OCI-LY1 (cell line): ENCODE measurements around the gene CDK5RAP2.

Source experiments
- H2AFZ ChIP-seq: fragments of 200-600 bp; sonication (generic), shearing (Covaris generic); 2 replicates; pipeline ENCODE4 v1.6.0; 2014; ENCODE audit warnings: antibody characterized with exemption, mild to moderate bottlenecking, low read length
- H3F3A ChIP-seq: fragments of 200-600 bp; sonication (generic), shearing (Covaris generic); 2 replicates; pipeline ENCODE4 v1.6.0; 2014; ENCODE audit warnings: mild to moderate bottlenecking, antibody characterized with exemption, low read length, moderate library complexity; ENCODE audit not compliant: insufficient read depth
- H3K27ac ChIP-seq: fragments of 200-600 bp; sonication (generic); 2 replicates; pipeline ENCODE4 v1.5.1; 2014; ENCODE audit warnings: low read length, mixed run types, mild to moderate bottlenecking, low read depth; ENCODE audit not compliant: poor library complexity, severe bottlenecking
- H3K27me3 ChIP-seq: fragments of 200-600 bp; sonication (generic); 2 replicates; pipeline ENCODE4 v1.6.0; 2014; ENCODE audit warnings: antibody characterized with exemption, mild to moderate bottlenecking, low read length, moderate library complexity; ENCODE audit not compliant: insufficient read depth
- H3K36me3 ChIP-seq: fragments of 200-600 bp; sonication (generic); 2 replicates; pipeline ENCODE4 v1.6.1; 2014; ENCODE audit warnings: mild to moderate bottlenecking, antibody characterized with exemption, low read length, moderate library complexity, mixed read lengths; ENCODE audit not compliant: insufficient read depth
- H3K4me1 ChIP-seq: fragments of 200-600 bp; sonication (generic); 2 replicates; pipeline ENCODE4 v1.5.1; 2014; ENCODE audit warnings: mild to moderate bottlenecking, low read length, moderate library complexity; ENCODE audit not compliant: insufficient read depth, severe bottlenecking
- H3K4me2 ChIP-seq: fragments of 200-600 bp; sonication (generic), shearing (Covaris generic); 2 replicates; pipeline ENCODE4 v1.6.1; 2014; ENCODE audit warnings: low read length
- H3K4me3 ChIP-seq: fragments of 200-600 bp; sonication (generic); 2 replicates; pipeline ENCODE4 v1.5.1; 2014; ENCODE audit warnings: low read length, low read depth, mild to moderate bottlenecking, mixed read lengths; ENCODE audit not compliant: poor library complexity, severe bottlenecking
- H3K79me2 ChIP-seq: fragments of 200-600 bp; shearing (Covaris generic); 2 replicates; pipeline ENCODE4 v1.6.1; 2016; ENCODE audit warnings: mixed run types, low read length, mixed read lengths; ENCODE audit not compliant: insufficient read depth
- H3K9ac ChIP-seq: fragments of 200-600 bp; sonication (generic), shearing (Covaris generic); 2 replicates; pipeline ENCODE4 v1.6.1; 2014; ENCODE audit warnings: mild to moderate bottlenecking, low read length, mixed read lengths
- H3K9me2 ChIP-seq: fragments of 200-600 bp; sonication (generic), shearing (Covaris generic); 2 replicates; pipeline ENCODE4 v1.6.1; 2014; ENCODE audit warnings: low read depth, mild to moderate bottlenecking, low read length, mixed read lengths
- H3K9me3 ChIP-seq: fragments of 200-600 bp; shearing (Covaris generic); 2 replicates; pipeline ENCODE4 v1.6.1; 2014; ENCODE audit warnings: low read length, mixed read lengths
- H4K20me1 ChIP-seq: fragments of 200-600 bp; sonication (generic), shearing (Covaris generic); 2 replicates; pipeline ENCODE4 v1.6.0; 2016; ENCODE audit warnings: mild to moderate bottlenecking, low read length; ENCODE audit not compliant: insufficient read depth
- EZH2 ChIP-seq: fragments of 200-600 bp; sonication (generic), shearing (Covaris generic); IDR thresholded peaks from 2 replicates; pipeline ENCODE4 v1.8.0; 2017; ENCODE audit warnings: borderline replicate concordance, mixed run types, mild to moderate bottlenecking, antibody characterized with exemption, low read length, moderate library complexity, mixed read lengths
- TF ChIP-seq, protein P1 (sequence below): fragments of 200-600 bp; sonication (generic), shearing (Covaris generic); IDR thresholded peaks from 2 replicates; pipeline ENCODE4 v1.5.1; 2017; ENCODE audit warnings: mild to moderate bottlenecking, antibody characterized with exemption, low read length, moderate library complexity, mixed read lengths

The CDK5RAP2 gene

DNA sequence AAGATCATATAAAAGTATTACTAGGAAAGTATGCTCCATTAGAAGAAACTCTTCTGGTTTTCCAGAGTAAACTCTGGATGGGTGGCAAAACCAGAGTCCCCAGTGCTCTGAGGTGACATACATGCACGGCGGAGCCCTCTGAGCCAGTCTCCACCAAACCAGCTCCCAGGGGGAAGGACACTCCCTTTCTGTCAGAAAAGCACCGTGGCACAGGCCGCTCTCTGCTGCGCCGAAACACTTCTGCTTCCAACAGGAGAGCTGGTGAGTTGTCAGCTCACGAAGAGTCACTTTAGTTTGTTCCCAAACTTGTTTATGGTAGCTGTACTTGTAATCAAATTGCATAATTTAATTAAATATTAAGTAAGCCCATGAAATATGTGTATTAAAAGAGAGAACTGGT lies 184.6 kb downstream of the CDK5RAP2 start:
- H3K79me2 ChIP-seq: no peaks in the 10 kb centered on the region
- TF ChIP-seq EZH2: no peak
- TF ChIP-seq, protein P1, sequence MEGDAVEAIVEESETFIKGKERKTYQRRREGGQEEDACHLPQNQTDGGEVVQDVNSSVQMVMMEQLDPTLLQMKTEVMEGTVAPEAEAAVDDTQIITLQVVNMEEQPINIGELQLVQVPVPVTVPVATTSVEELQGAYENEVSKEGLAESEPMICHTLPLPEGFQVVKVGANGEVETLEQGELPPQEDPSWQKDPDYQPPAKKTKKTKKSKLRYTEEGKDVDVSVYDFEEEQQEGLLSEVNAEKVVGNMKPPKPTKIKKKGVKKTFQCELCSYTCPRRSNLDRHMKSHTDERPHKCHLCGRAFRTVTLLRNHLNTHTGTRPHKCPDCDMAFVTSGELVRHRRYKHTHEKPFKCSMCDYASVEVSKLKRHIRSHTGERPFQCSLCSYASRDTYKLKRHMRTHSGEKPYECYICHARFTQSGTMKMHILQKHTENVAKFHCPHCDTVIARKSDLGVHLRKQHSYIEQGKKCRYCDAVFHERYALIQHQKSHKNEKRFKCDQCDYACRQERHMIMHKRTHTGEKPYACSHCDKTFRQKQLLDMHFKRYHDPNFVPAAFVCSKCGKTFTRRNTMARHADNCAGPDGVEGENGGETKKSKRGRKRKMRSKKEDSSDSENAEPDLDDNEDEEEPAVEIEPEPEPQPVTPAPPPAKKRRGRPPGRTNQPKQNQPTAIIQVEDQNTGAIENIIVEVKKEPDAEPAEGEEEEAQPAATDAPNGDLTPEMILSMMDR: no peak
- H3K9me2 ChIP-seq: no peaks in the 10 kb centered on the region
- no peak overlapping the region for H2AFZ ChIP-seq
- H3K27ac ChIP-seq: no peak overlapping the region
- H4K20me1 ChIP-seq: no peaks in the 10 kb centered on the region
- H3K9ac ChIP-seq: no peak overlapping the region
- no peak overlapping the region for H3K4me3 ChIP-seq
- H3K27me3 ChIP-seq: no peaks in the 10 kb centered on the region
- H3K4me2 ChIP-seq: no peak overlapping the region
- no peaks in the 10 kb centered on the region for H3K4me1 ChIP-seq
- H3F3A ChIP-seq: no peaks in the 10 kb centered on the region
- peaks cover 97% of the 10 kb centered on the region for H3K36me3 ChIP-seq
- no peaks in the 10 kb centered on the region for H3K9me3 ChIP-seq

DNA sequence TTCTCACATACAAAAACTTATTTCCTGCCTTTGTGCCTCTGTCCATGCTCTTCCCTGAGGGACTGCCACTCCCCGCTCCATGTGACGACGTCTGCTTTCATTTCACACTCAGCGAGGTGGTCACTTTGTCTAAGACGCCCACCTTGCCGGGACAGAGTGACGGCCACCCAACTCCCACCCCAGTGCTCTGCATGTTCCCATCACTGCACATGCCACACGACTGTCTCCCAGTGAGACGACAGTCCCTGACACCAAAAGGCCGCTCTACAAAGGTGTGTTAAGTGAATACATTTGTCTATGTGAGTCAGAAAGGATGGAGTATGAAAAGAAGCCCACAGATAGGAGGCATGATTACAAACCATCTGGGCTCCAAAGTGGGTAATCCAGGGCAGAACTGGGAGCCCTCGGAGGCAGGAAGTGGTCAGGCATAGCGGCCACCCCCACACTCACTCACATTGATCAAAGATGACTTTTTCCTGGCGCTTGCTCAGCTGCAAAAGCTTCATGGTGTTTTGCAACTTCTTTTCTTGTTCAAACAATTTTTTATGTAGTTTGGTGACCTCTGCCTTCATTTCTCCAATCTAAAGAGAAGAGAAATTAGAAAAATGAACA lies 185.8 kb downstream of the CDK5RAP2 start:
- no peak overlapping the region for H3K4me2 ChIP-seq
- no peaks in the 10 kb centered on the region for H3K4me1 ChIP-seq
- H3K79me2 ChIP-seq: no peaks in the 10 kb centered on the region
- H3K27ac ChIP-seq: no peak overlapping the region
- no peak overlapping the region for H3K4me3 ChIP-seq
- H3K9ac ChIP-seq: no peak overlapping the region
- no peaks in the 10 kb centered on the region for H4K20me1 ChIP-seq
- TF ChIP-seq EZH2: no peak
- TF ChIP-seq, protein P1: no peak
- no peaks in the 10 kb centered on the region for H3F3A ChIP-seq
- H3K9me2 ChIP-seq: no peaks in the 10 kb centered on the region
- peaks cover 97% of the 10 kb centered on the region for H3K36me3 ChIP-seq
- no peak overlapping the region for H2AFZ ChIP-seq
- no peaks in the 10 kb centered on the region for H3K27me3 ChIP-seq
- no peaks in the 10 kb centered on the region for H3K9me3 ChIP-seq

DNA sequence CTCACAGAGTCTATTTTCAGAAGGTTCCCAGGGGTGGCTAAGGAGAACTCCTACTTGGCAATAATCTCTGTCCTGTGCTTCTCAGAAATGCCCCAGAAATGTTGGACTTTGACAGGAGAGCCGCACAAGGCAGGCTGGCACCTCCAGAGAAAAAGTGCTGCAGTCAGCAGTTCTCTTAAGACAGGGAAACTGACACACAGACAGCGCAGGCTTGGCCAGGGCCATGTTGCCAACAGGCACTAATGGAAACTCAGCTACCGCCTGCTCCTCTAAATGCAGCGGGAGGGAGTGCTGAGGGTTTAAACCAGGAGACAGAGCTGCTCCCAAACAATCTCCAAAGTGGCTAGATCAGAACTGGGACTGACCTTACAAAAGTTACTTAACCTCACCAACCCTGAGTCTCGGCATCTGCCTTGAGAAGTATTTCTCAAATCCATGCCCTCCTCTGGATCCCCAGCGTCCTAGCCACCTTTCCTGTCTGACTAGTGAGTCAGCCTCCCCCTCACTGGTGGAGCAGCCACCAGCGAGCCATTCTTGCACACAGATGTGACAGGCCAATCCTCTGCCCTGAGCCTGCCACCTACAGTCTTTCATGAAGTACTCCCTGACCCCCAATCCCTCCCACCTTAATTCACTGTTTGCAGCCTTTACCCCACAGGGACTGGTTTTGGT lies 186.4 kb downstream of the CDK5RAP2 start:
- Histone ChIP-seq H3K4me2 (no peak overlapping the region), H3K9me2 (no peaks in the 10 kb centered on the region), H3K27me3 (no peaks in the 10 kb centered on the region), H3K9ac (no peak overlapping the region), H4K20me1 (no peaks in the 10 kb centered on the region), H2AFZ (no peak overlapping the region), H3F3A (no peaks in the 10 kb centered on the region), H3K4me3 (no peak overlapping the region), H3K79me2 (no peaks in the 10 kb centered on the region), H3K36me3 (peaks cover 97% of the 10 kb centered on the region), H3K4me1 (no peaks in the 10 kb centered on the region), H3K27ac (no peak overlapping the region), H3K9me3 (no peaks in the 10 kb centered on the region)
- TF ChIP-seq EZH2: no peak
- TF ChIP-seq, protein P1: no peak
